ENCODE data around the gene SPIRE1.
"Not testable (repeated sequence)": the region's sequence is repeated elsewhere in the genome, so short reads cannot be mapped to it uniquely, and the experiment has no call there.

Gene SPIRE1

DNA sequence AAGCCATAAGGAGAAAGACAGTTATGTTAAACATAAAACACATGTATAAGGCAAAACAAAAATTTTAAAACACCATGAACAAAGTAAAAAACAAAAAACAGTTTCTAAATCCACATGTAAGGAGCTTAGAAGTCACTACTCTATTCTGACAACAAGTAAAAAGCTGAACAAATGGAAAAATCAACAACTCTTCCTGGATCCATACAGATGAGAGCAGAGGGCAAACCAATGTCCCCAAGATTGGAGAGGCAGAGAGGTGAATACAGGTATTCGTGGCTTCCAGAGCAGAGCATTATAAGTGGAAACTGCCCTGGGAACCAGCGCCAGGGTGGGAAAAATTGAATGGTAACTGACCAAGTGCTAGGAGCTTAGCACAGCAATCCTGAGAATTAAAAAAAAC lies 93.5 kb downstream of the SPIRE1 start:
- H3K9me2 ChIP-seq (ENCODE audit: low read depth, low read length) = no peaks in the 10 kb centered on the region
- TF ChIP-seq EZH2 (IDR thresholded peaks at IDR 0.05; ENCODE audit: borderline replicate concordance, low read length) (no peak), CTCF (IDR thresholded peaks at IDR 0.05; ENCODE audit: low read length) (no peak)
- H3K4me1 ChIP-seq (ENCODE audit: insufficient read depth, low read length, severe bottlenecking) = no peaks in the 10 kb centered on the region
- no peak overlapping the region for H2AFZ ChIP-seq (ENCODE audit: low read length)
- no peaks in the 10 kb centered on the region for H3K36me3 ChIP-seq (ENCODE audit: insufficient read depth, low read length)
- H3K79me2 ChIP-seq (ENCODE audit: insufficient read depth, low read length) = no peaks in the 10 kb centered on the region
- no peaks in the 10 kb centered on the region for H3F3A ChIP-seq (ENCODE audit: insufficient read depth, low read length)
- H4K20me1 ChIP-seq (ENCODE audit: insufficient read depth, low read length) = no peaks in the 10 kb centered on the region
- no peaks in the 10 kb centered on the region for H3K9me3 ChIP-seq (ENCODE audit: low read length)
- H3K9ac ChIP-seq (ENCODE audit: low read length) = no peak overlapping the region
- no peak overlapping the region for H3K4me3 ChIP-seq (ENCODE audit: low read depth, low read length, poor library complexity, severe bottlenecking)
- H3K27me3 ChIP-seq (ENCODE audit: insufficient read depth, low read length) = no peaks in the 10 kb centered on the region
- no peak overlapping the region for H3K4me2 ChIP-seq (ENCODE audit: low read length)
- H3K27ac ChIP-seq (ENCODE audit: low read depth, low read length, poor library complexity, severe bottlenecking) = no peak overlapping the region

DNA sequence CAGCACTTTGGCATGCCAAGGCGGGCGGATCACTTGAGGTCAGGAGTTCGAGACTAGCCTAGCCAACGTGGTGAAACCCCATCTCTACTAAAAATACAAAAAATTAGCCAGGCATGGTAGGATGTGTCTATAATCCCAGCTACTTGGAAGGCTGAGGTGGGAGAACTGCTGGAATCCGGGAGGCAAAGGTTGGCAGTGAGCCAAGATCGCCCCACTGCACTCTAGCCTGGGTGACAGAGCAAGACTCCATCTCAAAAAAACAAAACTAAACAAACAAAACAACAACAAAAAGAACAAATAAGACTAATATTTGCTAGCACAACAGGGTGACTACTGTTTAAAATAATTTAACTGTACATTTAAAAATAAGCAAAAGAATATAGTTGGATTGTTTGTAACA lies 97.3 kb downstream of the SPIRE1 start:
- H3K9me2 ChIP-seq (ENCODE audit: low read depth, low read length); H3K9me3 ChIP-seq (ENCODE audit: low read length); H3K4me3 ChIP-seq (ENCODE audit: low read depth, low read length, poor library complexity, severe bottlenecking); H3K4me2 ChIP-seq (ENCODE audit: low read length); H2AFZ ChIP-seq (ENCODE audit: low read length); H3K36me3 ChIP-seq (ENCODE audit: insufficient read depth, low read length); H3K27me3 ChIP-seq (ENCODE audit: insufficient read depth, low read length); H3K79me2 ChIP-seq (ENCODE audit: insufficient read depth, low read length); H4K20me1 ChIP-seq (ENCODE audit: insufficient read depth, low read length); H3F3A ChIP-seq (ENCODE audit: insufficient read depth, low read length); H3K9ac ChIP-seq (ENCODE audit: low read length); H3K27ac ChIP-seq (ENCODE audit: low read depth, low read length, poor library complexity, severe bottlenecking); H3K4me1 ChIP-seq (ENCODE audit: insufficient read depth, low read length, severe bottlenecking): not testable (repeated sequence)

GRCh38 chr18:12559319-12559718 lies 98.6 kb downstream of the SPIRE1 start:
- TF ChIP-seq EZH2 (IDR thresholded peaks at IDR 0.05; ENCODE audit: borderline replicate concordance, low read length) = no peak
- no peak for TF ChIP-seq CTCF (IDR thresholded peaks at IDR 0.05; ENCODE audit: low read length)
- Histone ChIP-seq H3K9ac (ENCODE audit: low read length) (no peak overlapping the region), H3K79me2 (ENCODE audit: insufficient read depth, low read length) (no peaks in the 10 kb centered on the region), H3K4me1 (ENCODE audit: insufficient read depth, low read length, severe bottlenecking) (no peaks in the 10 kb centered on the region), H2AFZ (ENCODE audit: low read length) (no peak overlapping the region), H3K9me3 (ENCODE audit: low read length) (no peaks in the 10 kb centered on the region), H3F3A (ENCODE audit: insufficient read depth, low read length) (no peaks in the 10 kb centered on the region), H3K27ac (ENCODE audit: low read depth, low read length, poor library complexity, severe bottlenecking) (no peak overlapping the region), H3K4me3 (ENCODE audit: low read depth, low read length, poor library complexity, severe bottlenecking) (no peak overlapping the region), H3K27me3 (ENCODE audit: insufficient read depth, low read length) (no peaks in the 10 kb centered on the region), H3K36me3 (ENCODE audit: insufficient read depth, low read length) (no peaks in the 10 kb centered on the region), H3K4me2 (ENCODE audit: low read length) (no peak overlapping the region), H4K20me1 (ENCODE audit: insufficient read depth, low read length) (no peaks in the 10 kb centered on the region), H3K9me2 (ENCODE audit: low read depth, low read length) (no peaks in the 10 kb centered on the region)

DNA sequence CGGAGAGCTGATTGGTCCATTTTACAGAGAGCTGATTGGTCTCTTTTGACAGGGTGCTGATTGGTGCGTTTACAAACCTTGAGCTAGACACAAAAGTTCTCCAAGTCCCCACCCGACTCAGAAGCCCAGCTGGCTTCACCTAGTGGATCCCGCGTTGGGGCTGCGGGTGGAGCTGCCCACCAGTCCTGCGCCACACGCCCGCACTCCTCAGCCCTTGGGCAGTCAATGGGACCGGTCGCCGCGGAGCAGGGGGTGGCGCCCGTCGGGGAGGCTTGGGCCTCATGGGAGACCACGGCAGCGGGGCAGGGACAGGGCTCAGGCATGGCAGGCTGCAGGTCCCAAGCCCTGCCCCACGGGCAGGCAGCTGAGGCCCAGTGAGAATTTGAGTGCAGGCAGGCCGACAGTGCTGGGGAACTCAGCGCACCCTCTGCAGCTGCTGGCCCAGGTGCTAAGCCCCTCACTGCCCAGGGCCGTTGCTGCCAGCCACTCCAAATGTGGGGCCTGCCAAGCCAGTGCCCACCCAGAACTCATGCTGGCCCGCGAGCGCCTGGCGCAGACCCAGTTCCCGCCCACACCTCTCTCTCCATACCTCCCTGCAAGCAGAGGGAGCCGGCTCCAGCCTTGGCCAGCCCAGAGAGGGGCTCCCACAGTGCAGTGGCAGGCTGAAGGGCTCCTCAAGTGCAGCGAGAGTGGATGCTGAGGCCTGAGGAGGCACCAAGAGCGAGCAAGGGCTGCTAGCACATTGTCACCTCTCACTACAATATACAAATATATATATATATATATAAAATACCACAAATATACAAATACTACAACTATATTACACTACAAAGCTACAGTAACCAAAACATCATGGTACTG lies 100.7 kb downstream of the SPIRE1 start:
- H3K27ac ChIP-seq (ENCODE audit: low read depth, low read length, poor library complexity, severe bottlenecking) = no peak overlapping the region
- TF ChIP-seq EZH2 (IDR thresholded peaks at IDR 0.05; ENCODE audit: borderline replicate concordance, low read length) (no peak), CTCF (IDR thresholded peaks at IDR 0.05; ENCODE audit: low read length) (no peak)
- H3K79me2 ChIP-seq (ENCODE audit: insufficient read depth, low read length) = no peaks in the 10 kb centered on the region
- no peak overlapping the region for H2AFZ ChIP-seq (ENCODE audit: low read length)
- no peaks in the 10 kb centered on the region for H3K36me3 ChIP-seq (ENCODE audit: insufficient read depth, low read length)
- H3K9me3 ChIP-seq (ENCODE audit: low read length) = no peaks in the 10 kb centered on the region
- 0 out of 2 replicates have a peak, but pooled peaks cover under 1% of the 10 kb centered on the region for H3K27me3 ChIP-seq (ENCODE audit: insufficient read depth, low read length)
- no peaks in the 10 kb centered on the region for H3K9me2 ChIP-seq (ENCODE audit: low read depth, low read length)
- no peak overlapping the region for H3K4me2 ChIP-seq (ENCODE audit: low read length)
- no peak overlapping the region for H3K4me3 ChIP-seq (ENCODE audit: low read depth, low read length, poor library complexity, severe bottlenecking)
- no peak overlapping the region for H3K9ac ChIP-seq (ENCODE audit: low read length)
- no peaks in the 10 kb centered on the region for H3K4me1 ChIP-seq (ENCODE audit: insufficient read depth, low read length, severe bottlenecking)
- H4K20me1 ChIP-seq (ENCODE audit: insufficient read depth, low read length) = no peaks in the 10 kb centered on the region
- H3F3A ChIP-seq (ENCODE audit: insufficient read depth, low read length) = no peaks in the 10 kb centered on the region
